Lower lobe of right lung (tissue), 2 donors: ENCODE data around the gene KCTD18. TPM values are rescaled to one million over a fixed set of nuclear protein-coding genes. Genes with fewer than 3 reads are reported as not detected.

Source experiments
- ATAC-seq, 2 donors: fragments of 200-7000 bp; cut with Tn5 transposase; one replicate each; pipeline ENCODE4 v1.9.1; 2020 to 2022; ENCODE audit warnings: mild to moderate bottlenecking in 2 of 2, moderate library complexity in 2 of 2
- DNase-seq: peaks from one replicate; pipeline ENCODE4 v3.0.0-alpha.2; 2020
- H3K27ac ChIP-seq: fragments of 200-600 bp; one replicate; pipeline ENCODE4 v1.8.0; 2022
- H3K27me3 ChIP-seq: fragments of 200-600 bp; one replicate; pipeline ENCODE4 v1.8.0; 2022; ENCODE audit warnings: low read depth
- H3K36me3 ChIP-seq: fragments of 200-600 bp; one replicate; pipeline ENCODE4 v1.8.0; 2022; ENCODE audit warnings: mild to moderate bottlenecking
- H3K4me1 ChIP-seq: fragments of 200-600 bp; one replicate; pipeline ENCODE4 v1.8.0; 2022
- H3K4me3 ChIP-seq: fragments of 200-600 bp; one replicate; pipeline ENCODE4 v1.8.0; 2022; ENCODE audit warnings: mild to moderate bottlenecking
- H3K9me3 ChIP-seq: fragments of 200-600 bp; one replicate; pipeline ENCODE4 v1.8.0; 2022
- CTCF ChIP-seq: fragments of 200-600 bp; IDR thresholded peaks from one replicate; pipeline ENCODE4 v1.8.0; 2022; ENCODE audit warnings: antibody characterized with exemption, mild to moderate bottlenecking
- intact Hi-C: fragments of 100-400 bp; cut with DNase I; formaldehyde crosslinking; loops from one replicate; pipeline ENCODE4 v1.11.0; 2022
- total RNA-seq: library from RNA; stranded (reverse); fragmentation: NEBNext Ultra II Directional; extraction: Animal tissue kit (Norgen Biotek cat#: 25700); gene quantifications from one replicate; pipeline ENCODE4 v1.2.1, GENCODE V29; 2021
- donor health status: DM: no; HTN: yes; CAD: no; lungs with severe emphysema.

The KCTD18 gene
- total RNA-seq, 1 donor from 2014 or later: 14.3 TPM

DNA sequence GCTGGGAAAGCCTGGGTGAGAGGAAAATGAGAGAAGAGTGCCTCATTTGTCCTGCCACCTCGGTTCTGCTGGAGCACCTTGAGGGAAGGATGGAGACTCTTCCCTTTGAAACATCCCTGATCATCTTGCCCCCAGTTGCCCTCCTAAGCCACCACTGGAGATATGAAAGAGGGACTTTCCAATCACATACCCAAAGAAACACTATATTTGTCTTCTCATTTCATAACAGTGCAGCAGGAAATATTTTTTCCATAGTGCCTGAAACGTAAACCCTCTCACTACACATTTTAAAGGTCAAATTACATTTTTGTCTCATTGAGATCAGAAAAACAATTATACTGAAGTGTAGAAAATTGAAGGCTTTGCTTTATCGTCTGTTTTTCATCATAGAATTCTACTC is 63.3 kb downstream of the KCTD18 start:
- H3K27ac ChIP-seq: no peak overlapping the region
- no peak for TF ChIP-seq CTCF
- no peaks in the 10 kb centered on the region for H3K9me3 ChIP-seq
- DNase-seq (no peak), ATAC-seq (no peak)
- intact Hi-C loops: no loop called here
- peaks cover 13% of the 10 kb centered on the region for H3K36me3 ChIP-seq
- no peak overlapping the region for H3K4me3 ChIP-seq
- H3K27me3 ChIP-seq: no peaks in the 10 kb centered on the region
- peaks cover 5% of the 10 kb centered on the region for H3K4me1 ChIP-seq

GRCh38 chr2:200445284-200445683 is 64.6 kb downstream of the KCTD18 start:
- no peak for ATAC-seq
- intact Hi-C loops: no loop called here
- TF ChIP-seq CTCF: no peak
- H3K27ac ChIP-seq: no peak overlapping the region
- no peak overlapping the region for H3K4me3 ChIP-seq
- peaks cover 25% of the 10 kb centered on the region for H3K36me3 ChIP-seq
- peaks cover 5% of the 10 kb centered on the region for H3K4me1 ChIP-seq
- H3K9me3 ChIP-seq: no peaks in the 10 kb centered on the region
- no peak for DNase-seq
- no peaks in the 10 kb centered on the region for H3K27me3 ChIP-seq

DNA sequence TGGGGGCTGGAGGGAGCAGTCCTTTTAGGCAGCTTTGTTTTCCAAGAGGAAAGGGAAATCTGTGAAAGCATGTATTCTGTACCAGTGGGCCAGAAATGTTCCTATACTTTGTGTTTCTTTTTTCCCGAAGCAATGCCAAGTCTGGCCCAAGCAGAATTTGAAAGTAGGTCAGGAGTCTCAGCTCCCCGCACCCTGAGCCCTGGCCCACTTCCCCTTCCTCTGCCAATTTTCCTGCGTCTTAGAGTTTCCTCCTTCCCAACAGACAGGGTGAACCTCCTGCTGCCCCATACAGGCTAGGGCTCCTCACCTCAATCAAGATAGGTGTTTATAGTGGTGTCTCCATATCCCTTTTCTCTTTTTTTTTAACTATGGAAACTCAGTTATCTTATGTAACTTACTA is 65.3 kb downstream of the KCTD18 start:
- peaks cover 25% of the 10 kb centered on the region for H3K36me3 ChIP-seq
- no peak for TF ChIP-seq CTCF
- H3K9me3 ChIP-seq: no peaks in the 10 kb centered on the region
- no peaks in the 10 kb centered on the region for H3K27me3 ChIP-seq
- intact Hi-C loops: no loop called here
- DNase-seq (no peak), ATAC-seq (peak in 1 of 2 donors; percentile 28)
- H3K4me1 ChIP-seq: peaks cover 5% of the 10 kb centered on the region
- H3K4me3 ChIP-seq: no peak overlapping the region
- no peak overlapping the region for H3K27ac ChIP-seq

DNA sequence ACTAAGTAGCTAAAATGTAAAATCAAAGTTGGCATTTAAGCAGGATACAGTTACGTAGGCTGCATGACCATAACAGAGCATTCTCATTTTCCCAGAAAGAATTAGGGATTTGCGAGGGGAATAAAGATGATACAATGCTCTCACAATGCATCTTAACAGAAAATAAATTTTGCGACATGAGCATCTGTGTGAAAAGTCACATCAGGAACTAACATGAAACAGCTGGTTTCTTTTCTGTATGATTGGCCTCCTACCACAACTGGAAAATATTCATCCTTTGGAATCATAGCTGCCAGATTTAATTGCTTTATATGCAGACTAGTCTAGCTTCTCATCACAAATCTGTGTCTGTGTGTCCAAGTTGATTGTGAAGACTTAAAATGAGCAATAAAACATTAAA is 66.0 kb downstream of the KCTD18 start:
- no peak overlapping the region for H3K27ac ChIP-seq
- DNase-seq (no peak), ATAC-seq (no peak)
- intact Hi-C loops: no loop called here
- H3K36me3 ChIP-seq: peaks cover 30% of the 10 kb centered on the region
- H3K4me3 ChIP-seq: no peak overlapping the region
- TF ChIP-seq CTCF: no peak
- H3K4me1 ChIP-seq: peaks cover 5% of the 10 kb centered on the region
- no peaks in the 10 kb centered on the region for H3K9me3 ChIP-seq
- H3K27me3 ChIP-seq: no peaks in the 10 kb centered on the region

GRCh38 chr2:200443376-200443775 is 66.5 kb downstream of the KCTD18 start:
- Histone ChIP-seq H3K9me3 (no peaks in the 10 kb centered on the region), H3K4me1 (peaks cover 5% of the 10 kb centered on the region), H3K27ac (no peak overlapping the region), H3K27me3 (no peaks in the 10 kb centered on the region), H3K4me3 (no peak overlapping the region), H3K36me3 (peaks cover 30% of the 10 kb centered on the region)
- ATAC-seq: no peak
- DNase-seq: no peak
- TF ChIP-seq CTCF: no peak
- intact Hi-C loops: no loop called here

GRCh38 chr2:200442471-200442870 is 67.4 kb downstream of the KCTD18 start:
- H3K36me3 ChIP-seq: peaks cover 30% of the 10 kb centered on the region
- no peak for ATAC-seq

More at GRCh38 chr2:200442471-200442870, 67.4 kb downstream of the KCTD18 start:
- intact Hi-C loops: no loop called here
- no peak overlapping the region for H3K4me3 ChIP-seq
- no peak for TF ChIP-seq CTCF
- H3K27me3 ChIP-seq: no peaks in the 10 kb centered on the region
- H3K27ac ChIP-seq: no peak overlapping the region
- no peak for DNase-seq
- no peaks in the 10 kb centered on the region for H3K9me3 ChIP-seq
- peaks cover 5% of the 10 kb centered on the region for H3K4me1 ChIP-seq
